Mesodermal cell (in vitro differentiated cells): ENCODE results near the gene TPK1.
"Not testable (repeated sequence)": the region's sequence is repeated elsewhere in the genome, so short reads cannot be mapped to it uniquely, and the experiment has no call there.

ENCODE experiments used
- H3K27ac ChIP-seq: 2 replicates; pipeline ENCODE4 v1.7.0; 2013; ENCODE audit warnings: mild to moderate bottlenecking, low read depth, low read length, moderate library complexity; ENCODE audit not compliant: severe bottlenecking
- H3K36me3 ChIP-seq: 2 replicates; pipeline ENCODE4 v1.7.1; 2013; ENCODE audit warnings: mild to moderate bottlenecking, low read length, moderate library complexity; ENCODE audit not compliant: control insufficient read depth, insufficient read depth
- H3K4me1 ChIP-seq: one replicate; pipeline ENCODE4 v1.7.1; 2013; ENCODE audit warnings: mild to moderate bottlenecking, low read length; ENCODE audit not compliant: insufficient read depth, control insufficient read depth, poor library complexity, severe bottlenecking
- H3K4me3 ChIP-seq: 2 replicates; pipeline ENCODE4 v1.7.0; 2013; ENCODE audit warnings: low read length, control low read depth, mild to moderate bottlenecking; ENCODE audit not compliant: insufficient read depth, poor library complexity, severe bottlenecking; ENCODE audit errors: extremely low read depth
- H3K9me3 ChIP-seq: 2 replicates; pipeline ENCODE4 v1.7.1; 2013; ENCODE audit warnings: mild to moderate bottlenecking, low read length, moderate library complexity; ENCODE audit not compliant: control insufficient read depth
- WGBS, 2 experiments: methylation state at CpG; one replicate each; pipeline ENCODE4 v1.1.5; 2013; ENCODE audit warnings: missing lambda C conversion rate in 2 of 2; ENCODE audit not compliant: insufficient coverage in 2 of 2; 5-methylcytosine and 5-hydroxymethylcytosine counted together

TPK1 gene

DNA sequence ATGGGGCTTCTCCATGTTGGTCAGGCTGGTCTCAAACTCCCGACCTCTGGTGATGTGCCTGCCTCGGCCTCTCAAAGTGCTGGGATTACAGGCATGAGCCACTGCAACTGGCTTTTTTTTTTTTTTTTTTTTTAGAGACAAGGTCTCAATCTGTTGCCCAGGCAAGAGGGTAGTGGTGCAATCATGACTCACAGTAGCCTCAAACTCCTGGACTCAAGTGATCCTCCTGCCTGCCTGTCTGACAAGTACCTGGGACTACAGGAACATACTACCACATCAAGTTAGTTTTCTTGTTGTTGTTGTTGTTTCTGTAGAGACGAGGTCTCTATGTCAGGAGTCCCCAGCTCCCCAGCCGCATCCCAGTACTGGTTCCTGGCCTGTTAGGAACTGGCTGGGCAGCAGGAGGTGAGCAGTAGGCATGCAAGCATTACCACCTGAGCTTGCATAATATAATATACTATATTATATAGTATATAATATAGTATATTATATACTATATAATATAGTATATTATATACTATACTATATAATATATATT lies 55.7 kb downstream of the TPK1 start:
- 60 to 100% methylated on average over 1 to 2 of the region's 4 CpGs for WGBS, 2 experiments
- Histone ChIP-seq H3K4me1 (no peaks in the 10 kb centered on the region), H3K9me3 (no peaks in the 10 kb centered on the region), H3K4me3 (no peak overlapping the region), H3K27ac (no peak overlapping the region), H3K36me3 (no peaks in the 10 kb centered on the region)

DNA sequence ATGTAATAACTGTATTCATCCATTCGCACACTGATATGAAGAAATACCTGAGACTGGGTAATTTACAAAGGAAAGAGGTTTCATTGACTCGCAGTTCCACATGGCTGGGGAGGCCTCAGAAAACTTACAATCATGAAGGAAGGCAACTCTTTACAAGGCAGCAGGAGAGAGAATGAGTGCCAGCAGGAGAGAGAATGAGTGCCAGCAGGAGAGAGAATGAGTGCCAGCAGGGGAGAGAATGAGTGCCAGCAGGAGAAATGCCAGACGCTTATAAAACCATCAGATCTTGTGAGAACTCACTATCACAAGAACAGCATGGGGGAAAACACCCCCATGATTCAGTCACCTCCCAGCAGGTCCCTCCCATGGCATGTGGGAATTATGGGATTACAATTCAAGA lies 58.0 kb downstream of the TPK1 start:
- not testable (repeated sequence) for H3K9me3 ChIP-seq, H3K27ac ChIP-seq, H3K36me3 ChIP-seq, H3K4me3 ChIP-seq, H3K4me1 ChIP-seq
- WGBS, 2 experiments: 100% methylated on average over 1 of the region's 3 CpGs; no CpG with 5 or more reads in 1 of the 2 experiments

DNA sequence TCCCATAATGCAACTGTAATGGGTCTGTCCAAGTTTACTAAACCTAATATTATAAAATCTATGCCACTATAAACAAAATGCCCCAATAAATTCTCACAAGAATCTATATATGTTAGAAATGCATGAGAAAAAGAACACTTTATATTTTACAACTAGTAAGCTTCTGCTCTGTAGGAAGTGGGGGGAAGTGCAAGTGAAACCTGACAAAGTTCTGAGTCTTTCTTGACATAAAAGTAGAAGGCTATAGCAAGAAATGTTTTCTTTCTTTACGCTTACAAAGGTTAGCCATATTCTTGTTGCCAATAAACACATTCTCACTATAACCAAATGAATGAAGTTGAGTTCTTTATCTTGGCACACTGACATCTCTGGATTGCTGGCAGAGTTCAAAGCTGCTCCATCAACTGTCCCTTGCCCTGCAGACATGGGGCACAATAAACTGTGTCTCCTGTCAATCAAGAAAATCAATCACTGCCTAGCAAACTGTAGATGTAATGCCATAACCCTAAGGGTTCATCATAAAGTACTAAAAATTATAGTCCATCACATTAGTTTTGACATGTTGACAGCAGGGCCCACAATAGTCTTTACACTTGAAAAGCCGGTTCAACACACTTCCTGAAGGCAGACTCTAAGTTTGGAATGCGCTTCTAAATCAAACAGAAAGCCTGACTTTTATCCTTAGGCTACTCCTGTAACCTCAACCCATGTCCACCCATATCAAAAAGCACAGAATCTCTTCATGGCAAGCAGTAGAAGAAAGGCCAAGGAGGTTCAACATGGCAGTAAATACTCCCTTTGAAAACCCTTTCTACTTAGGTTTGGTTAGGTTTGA lies 58.6 kb downstream of the TPK1 start:
- no peak overlapping the region for H3K4me3 ChIP-seq
- H3K4me1 ChIP-seq: no peaks in the 10 kb centered on the region
- no peaks in the 10 kb centered on the region for H3K36me3 ChIP-seq
- no peaks in the 10 kb centered on the region for H3K9me3 ChIP-seq
- no peak overlapping the region for H3K27ac ChIP-seq
- WGBS, 2 experiments: 79 to 100% methylated on average over 2 of the region's 3 CpGs

DNA sequence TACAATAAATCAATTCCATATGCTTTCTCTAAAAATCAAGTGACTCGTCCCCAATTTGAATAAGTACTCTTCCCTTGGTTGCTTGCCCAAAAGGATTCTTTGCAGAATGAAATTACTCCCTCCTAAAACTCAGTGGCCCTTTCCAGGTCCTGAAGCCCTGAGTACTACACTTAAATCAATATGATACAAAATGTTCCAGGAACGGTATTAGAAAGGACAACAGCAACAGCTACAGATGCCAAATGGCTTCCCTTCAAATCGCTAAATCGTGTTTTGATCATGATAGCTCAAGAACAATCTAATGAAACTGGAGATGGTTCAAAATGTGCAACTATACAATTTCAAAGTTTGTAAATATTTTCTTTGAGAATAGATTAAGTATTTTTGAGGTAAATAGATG lies 59.4 kb downstream of the TPK1 start:
- WGBS, 2 experiments: 94 to 95% methylated on average over 2 to 4 of the region's 4 CpGs
- Histone ChIP-seq H3K27ac (no peak overlapping the region), H3K36me3 (no peaks in the 10 kb centered on the region), H3K9me3 (no peaks in the 10 kb centered on the region), H3K4me1 (no peaks in the 10 kb centered on the region), H3K4me3 (no peak overlapping the region)

DNA sequence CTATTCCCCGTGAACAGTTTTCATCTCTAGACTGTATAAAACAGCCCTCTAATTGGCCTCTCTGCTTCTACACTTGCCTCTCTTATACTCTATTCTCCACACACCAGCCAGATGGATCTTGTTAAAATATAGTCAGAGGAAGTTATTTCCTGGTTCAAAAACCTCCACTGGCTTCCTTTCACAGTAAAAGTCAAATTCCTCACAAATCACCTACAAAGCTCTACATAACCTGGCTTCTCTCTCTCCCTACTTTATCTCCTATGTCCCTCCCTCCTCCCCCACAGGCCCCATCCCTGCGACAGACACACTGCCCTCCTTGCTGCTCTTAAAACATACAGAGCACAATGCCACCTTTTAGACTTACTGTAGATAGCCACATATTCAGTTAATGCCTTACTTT lies 60.1 kb downstream of the TPK1 start:
- no peaks in the 10 kb centered on the region for H3K9me3 ChIP-seq
- WGBS, 2 experiments: 85 to 100% methylated on average over 2 of the region's 2 CpGs
- H3K36me3 ChIP-seq: no peaks in the 10 kb centered on the region
- H3K4me3 ChIP-seq: no peak overlapping the region
- H3K4me1 ChIP-seq: no peaks in the 10 kb centered on the region
- H3K27ac ChIP-seq: no peak overlapping the region

DNA sequence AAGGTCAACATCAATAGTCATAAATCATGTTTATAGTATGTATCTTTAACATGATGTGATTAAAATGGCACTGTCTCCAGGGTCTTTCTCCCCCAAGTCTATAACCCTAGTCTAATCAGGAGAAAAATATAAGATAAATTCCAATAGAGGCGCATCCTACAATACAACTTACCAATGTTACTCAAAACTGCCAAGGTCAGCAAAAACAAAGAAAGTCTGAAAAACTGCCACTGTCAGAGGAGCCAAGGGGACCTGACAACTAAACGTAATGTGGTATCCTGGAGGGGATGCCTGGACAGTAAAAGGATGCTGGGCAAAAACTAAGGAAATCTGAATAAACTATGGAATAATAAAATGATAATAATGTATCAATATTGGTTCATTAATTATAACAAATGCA lies 63.9 kb downstream of the TPK1 start:
- no peaks in the 10 kb centered on the region for H3K4me1 ChIP-seq
- WGBS, 2 experiments: 100% methylated on average over 1 of the region's 2 CpGs; no CpG with 5 or more reads in 1 of the 2 experiments
- H3K4me3 ChIP-seq: no peak overlapping the region
- no peaks in the 10 kb centered on the region for H3K36me3 ChIP-seq
- H3K27ac ChIP-seq: no peak overlapping the region
- no peaks in the 10 kb centered on the region for H3K9me3 ChIP-seq

DNA sequence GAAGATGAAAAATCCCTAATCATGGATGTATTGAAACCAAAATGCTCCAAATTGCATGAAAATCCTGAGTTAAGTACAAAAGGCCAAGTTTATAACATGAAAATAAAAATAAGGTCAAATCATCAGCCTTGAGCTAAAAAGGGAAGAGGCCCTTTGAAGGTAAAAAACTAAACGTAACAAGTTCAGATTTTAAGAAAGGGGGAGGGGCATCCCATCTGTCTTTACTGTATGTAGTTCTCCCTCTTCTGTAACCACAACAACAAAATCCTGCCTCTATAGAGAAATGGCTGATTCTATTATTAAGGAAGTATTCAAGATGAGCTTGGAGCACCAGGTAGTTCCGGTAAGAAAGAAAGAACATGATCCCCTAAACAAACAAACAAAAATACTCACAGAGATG lies 64.7 kb downstream of the TPK1 start:
- Histone ChIP-seq H3K4me3 (no peak overlapping the region), H3K9me3 (no peaks in the 10 kb centered on the region)
- no CpG with 5 or more reads among the region's 2 CpGs for WGBS, 2 experiments

DNA sequence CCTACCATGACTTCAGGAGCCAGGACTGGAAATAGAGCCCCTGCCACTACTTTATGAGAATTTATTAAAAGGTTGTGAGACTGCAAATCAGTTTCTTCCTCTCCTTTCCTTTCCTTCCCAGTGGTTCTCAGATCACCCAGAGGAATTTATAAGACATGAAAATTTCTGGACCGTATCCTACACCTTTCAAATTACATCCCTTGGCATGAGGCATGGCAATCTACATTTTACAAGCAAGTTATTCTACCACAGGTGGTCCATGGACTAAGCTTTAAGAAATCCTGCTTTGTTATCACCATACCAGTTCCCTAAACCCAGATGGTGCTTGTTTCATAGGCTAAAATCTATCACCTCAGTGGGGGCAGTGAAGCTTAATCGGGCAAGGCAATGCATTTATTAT lies 66.5 kb downstream of the TPK1 start:
- Histone ChIP-seq H3K9me3 (no peaks in the 10 kb centered on the region), H3K36me3 (no peaks in the 10 kb centered on the region), H3K27ac (no peak overlapping the region), H3K4me1 (no peaks in the 10 kb centered on the region), H3K4me3 (no peak overlapping the region)
- WGBS, 2 experiments: 86 to 100% methylated on average over 1 of the region's 2 CpGs

More for the DNA sequence above, 64.7 kb downstream of the TPK1 start:
- H3K4me1 ChIP-seq: no peaks in the 10 kb centered on the region
- no peaks in the 10 kb centered on the region for H3K36me3 ChIP-seq
- H3K27ac ChIP-seq: no peak overlapping the region

DNA sequence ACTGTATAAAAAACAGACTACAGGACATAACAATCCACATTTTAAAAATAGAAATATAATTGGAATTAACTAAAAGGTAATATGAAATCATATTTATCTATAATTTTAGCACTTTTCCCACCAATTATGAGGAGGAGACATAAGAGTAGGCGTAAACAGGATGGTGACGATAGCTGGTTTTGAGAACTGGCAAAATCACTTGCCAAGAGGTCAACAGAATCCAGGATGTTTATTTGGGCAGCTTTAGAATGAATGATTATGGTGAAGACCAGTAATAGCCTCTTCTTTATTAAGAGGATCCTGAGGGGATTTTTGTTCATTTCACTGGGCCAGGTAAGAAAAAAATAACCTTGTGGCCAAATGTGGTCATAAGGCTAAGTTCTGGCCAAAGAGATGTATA lies 67.2 kb downstream of the TPK1 start:
- Histone ChIP-seq H3K4me3 (no peak overlapping the region), H3K4me1 (no peaks in the 10 kb centered on the region), H3K9me3 (no peaks in the 10 kb centered on the region), H3K36me3 (no peaks in the 10 kb centered on the region), H3K27ac (no peak overlapping the region)
- 94 to 100% methylated on average over 2 of the region's 2 CpGs for WGBS, 2 experiments

DNA sequence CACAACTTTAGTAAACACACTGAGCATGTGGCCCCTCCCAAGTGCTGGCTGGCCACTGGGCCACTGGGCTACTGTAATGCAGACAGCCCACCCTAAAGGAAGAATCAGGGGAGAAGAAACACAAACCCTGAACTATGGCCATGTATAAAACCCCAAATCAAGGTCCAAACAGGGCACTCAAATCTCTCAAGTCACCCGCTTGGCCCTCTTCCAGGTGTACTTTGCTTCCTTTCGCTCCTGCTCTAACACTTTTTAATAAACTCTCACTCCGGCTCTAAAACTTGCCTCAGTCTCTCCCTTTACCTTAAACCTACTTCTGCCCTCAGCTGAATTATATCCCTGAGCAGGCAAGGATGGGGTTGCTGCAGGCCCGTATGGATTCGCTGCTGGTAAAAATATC lies 72.6 kb downstream of the TPK1 start:
- Histone ChIP-seq H3K36me3 (no peaks in the 10 kb centered on the region), H3K4me1 (no peaks in the 10 kb centered on the region), H3K27ac (no peak overlapping the region), H3K9me3 (no peaks in the 10 kb centered on the region), H3K4me3 (no peak overlapping the region)
- WGBS, 2 experiments: 93 to 98% methylated on average over 4 of the region's 5 CpGs

DNA sequence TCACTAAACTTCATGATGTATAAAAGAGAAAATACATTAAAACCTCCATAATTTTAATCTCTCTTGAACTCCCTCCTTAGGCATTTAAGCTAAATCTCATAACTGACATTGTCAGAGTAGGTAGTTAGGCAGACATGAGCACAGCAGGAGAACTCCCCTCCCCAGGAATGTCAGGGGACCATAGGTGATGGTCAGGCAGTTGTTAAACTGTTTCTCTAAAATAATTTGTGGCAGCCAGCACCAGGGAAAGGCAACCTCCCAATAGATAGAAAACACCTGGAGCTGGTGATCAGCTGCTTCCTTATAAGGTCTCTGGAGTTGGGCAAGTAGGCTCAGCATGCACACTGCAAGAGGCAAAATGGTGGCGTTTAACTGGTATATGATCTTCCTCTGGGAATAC lies 73.0 kb downstream of the TPK1 start:
- H3K4me3 ChIP-seq: no peak overlapping the region
- H3K36me3 ChIP-seq: no peaks in the 10 kb centered on the region
- no peak overlapping the region for H3K27ac ChIP-seq
- WGBS, 2 experiments: no CpG with 5 or more reads among the region's 1 CpG
- no peaks in the 10 kb centered on the region for H3K4me1 ChIP-seq
- H3K9me3 ChIP-seq: no peaks in the 10 kb centered on the region
